A549 (cell line): Measurements from ENCODE around the gene GNB5.

ENCODE experiments used
- ESRRA ChIP-seq: fragments of 150-350 bp; IDR thresholded peaks from 2 replicates; pipeline ENCODE4 v1.6.1; 2014; ENCODE audit warnings: mild to moderate bottlenecking, low read length, borderline replicate concordance
- SMC3 ChIP-seq: fragments of >200 bp; sonication (Bioruptor Twin); formaldehyde crosslinking; IDR thresholded peaks from 3 replicates; pipeline ENCODE4 v1.6.1; 2018; ENCODE audit warnings: inconsistent platforms
- SREBF2 ChIP-seq: fragments of 450-650 bp; IDR thresholded peaks from 2 replicates; pipeline ENCODE4 v1.6.1; 2014; ENCODE audit warnings: mild to moderate bottlenecking, moderate library complexity
- TF ChIP-seq, protein P1 (sequence below): fragments of >200 bp; sonication (Bioruptor Twin); formaldehyde crosslinking; IDR thresholded peaks from 3 replicates; pipeline ENCODE4 v1.5.1; 2016

DNA sequence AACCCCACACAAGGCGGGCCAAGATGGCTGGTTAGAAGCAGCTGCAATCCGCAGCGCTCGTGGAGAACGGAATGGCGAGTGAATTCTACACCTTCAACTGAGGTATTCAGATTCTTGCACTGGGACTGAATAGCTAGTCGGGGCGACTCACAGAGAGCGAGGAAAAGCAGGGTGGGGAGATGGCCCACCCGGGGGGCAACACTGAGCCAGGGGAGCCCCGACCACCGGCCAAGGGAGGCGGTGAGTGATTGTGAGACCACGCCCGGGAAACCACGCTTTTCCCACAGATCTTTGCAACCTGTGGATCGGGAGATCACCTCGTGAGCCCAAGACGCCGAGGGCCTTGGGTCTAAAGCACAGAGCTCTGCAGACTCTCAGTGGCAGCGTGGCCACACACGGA is 28.3 kb downstream of the GNB5 start:
- TF ChIP-seq, protein P1, sequence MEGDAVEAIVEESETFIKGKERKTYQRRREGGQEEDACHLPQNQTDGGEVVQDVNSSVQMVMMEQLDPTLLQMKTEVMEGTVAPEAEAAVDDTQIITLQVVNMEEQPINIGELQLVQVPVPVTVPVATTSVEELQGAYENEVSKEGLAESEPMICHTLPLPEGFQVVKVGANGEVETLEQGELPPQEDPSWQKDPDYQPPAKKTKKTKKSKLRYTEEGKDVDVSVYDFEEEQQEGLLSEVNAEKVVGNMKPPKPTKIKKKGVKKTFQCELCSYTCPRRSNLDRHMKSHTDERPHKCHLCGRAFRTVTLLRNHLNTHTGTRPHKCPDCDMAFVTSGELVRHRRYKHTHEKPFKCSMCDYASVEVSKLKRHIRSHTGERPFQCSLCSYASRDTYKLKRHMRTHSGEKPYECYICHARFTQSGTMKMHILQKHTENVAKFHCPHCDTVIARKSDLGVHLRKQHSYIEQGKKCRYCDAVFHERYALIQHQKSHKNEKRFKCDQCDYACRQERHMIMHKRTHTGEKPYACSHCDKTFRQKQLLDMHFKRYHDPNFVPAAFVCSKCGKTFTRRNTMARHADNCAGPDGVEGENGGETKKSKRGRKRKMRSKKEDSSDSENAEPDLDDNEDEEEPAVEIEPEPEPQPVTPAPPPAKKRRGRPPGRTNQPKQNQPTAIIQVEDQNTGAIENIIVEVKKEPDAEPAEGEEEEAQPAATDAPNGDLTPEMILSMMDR: no peak
- TF ChIP-seq SREBF2: no peak
- no peak for TF ChIP-seq ESRRA
- no peak for TF ChIP-seq SMC3
